ENCODE measurements around the gene CACNA1A. TPM values are rescaled to one million over a fixed set of nuclear protein-coding genes. Genes with fewer than 3 reads are reported as not detected.
A peak's percentile ranks its signal among the peaks of the same experiment; 100 is the strongest.

CACNA1A gene
- polyA plus RNA-seq, 2 of the 4 experiments (the other 2 are of a cell fraction): 0.27 to 0.71 TPM

DNA sequence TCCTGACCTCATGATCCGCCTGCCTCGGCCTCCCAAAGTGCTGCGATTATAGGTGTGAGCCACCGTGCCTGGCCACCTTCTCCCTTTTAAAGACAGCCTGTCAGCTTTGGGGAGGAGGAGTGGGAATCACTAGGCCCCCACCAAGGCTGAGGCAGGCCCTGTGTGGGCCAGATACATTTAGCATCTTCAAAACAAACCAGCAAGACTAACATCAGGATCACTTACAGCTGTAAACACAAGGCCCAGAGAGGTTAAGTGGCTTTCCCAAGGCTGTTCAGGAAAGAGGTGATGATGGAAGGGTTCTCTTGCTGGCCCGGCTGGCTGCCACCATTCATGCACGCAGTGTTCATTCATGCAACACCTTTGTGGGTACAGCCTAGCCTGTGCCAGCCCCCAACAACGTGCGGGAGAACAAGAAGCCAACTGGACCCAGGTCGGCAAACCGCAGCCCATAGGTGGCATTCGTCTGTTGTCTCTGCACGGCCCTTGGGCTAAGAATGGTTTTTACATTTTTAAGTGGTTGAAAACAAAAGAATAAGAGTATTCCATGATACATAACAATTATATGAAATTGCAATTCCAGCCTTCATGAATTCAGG, 333.0 kb downstream of the CACNA1A start:
- peak overlapping the region; percentile 100 for H3K27ac ChIP-seq
- DNase-seq (ENCODE audit: low read depth in 1 of 2, low spot score in 1 of 2): no peak
- no peaks in the 10 kb centered on the region for H3K9me3 ChIP-seq
- POLR2A ChIA-PET: interaction anchor here (1.6 kb wide), 1 partner anchor 10 kb away, joined by 3 read pairs; no protein-coding TSS in a partner anchor
- H3K4me2 ChIP-seq: peak overlapping the region; percentile 51
- ATAC-seq: no peak
- no peak overlapping the region for H3K4me3 ChIP-seq
- no peak for FAIRE-seq
- H3K4me1 ChIP-seq: peaks cover 50% of the 10 kb centered on the region
- WGBS (ENCODE audit: missing lambda C conversion rate): 81% methylated on average over 12 of the region's 12 CpGs
- TF ChIP-seq NR3C1 (IDR thresholded peaks at IDR 0.05) (no peak), RNF2 (IDR thresholded peaks at IDR 0.05; ENCODE audit: borderline replicate concordance, low read depth) (no peak), FOSB (CRISPR knock-in tag; IDR thresholded peaks at IDR 0.05) (no peak), ZNF302 (CRISPR knock-in tag; IDR thresholded peaks at IDR 0.05) (no peak), NPAS2 (CRISPR knock-in tag; IDR thresholded peaks at IDR 0.05; ENCODE audit: borderline replicate concordance) (no peak), CBX2 (IDR thresholded peaks at IDR 0.05; ENCODE audit: borderline replicate concordance, low read depth) (no peak), EHMT2 (IDR thresholded peaks at IDR 0.05; ENCODE audit: low read depth) (no peak), KDM5A (IDR thresholded peaks at IDR 0.05) (no peak), CEBPB (IDR thresholded peaks at IDR 0.05) (no peak), HEYL (CRISPR knock-in tag; IDR thresholded peaks at IDR 0.05) (no peak), KDM1A (IDR thresholded peaks at IDR 0.05; ENCODE audit: low read depth) (no peak), FOXS1 (CRISPR knock-in tag; IDR thresholded peaks at IDR 0.05) (no peak), HOXB5 (CRISPR knock-in tag; IDR thresholded peaks at IDR 0.05) (no peak), HDAC2 (IDR thresholded peaks at IDR 0.05) (no peak), ZFP36 (IDR thresholded peaks at IDR 0.05; ENCODE audit: borderline replicate concordance, partially characterized antibody) (no peak)
- TF ChIP-seq, protein P1, sequence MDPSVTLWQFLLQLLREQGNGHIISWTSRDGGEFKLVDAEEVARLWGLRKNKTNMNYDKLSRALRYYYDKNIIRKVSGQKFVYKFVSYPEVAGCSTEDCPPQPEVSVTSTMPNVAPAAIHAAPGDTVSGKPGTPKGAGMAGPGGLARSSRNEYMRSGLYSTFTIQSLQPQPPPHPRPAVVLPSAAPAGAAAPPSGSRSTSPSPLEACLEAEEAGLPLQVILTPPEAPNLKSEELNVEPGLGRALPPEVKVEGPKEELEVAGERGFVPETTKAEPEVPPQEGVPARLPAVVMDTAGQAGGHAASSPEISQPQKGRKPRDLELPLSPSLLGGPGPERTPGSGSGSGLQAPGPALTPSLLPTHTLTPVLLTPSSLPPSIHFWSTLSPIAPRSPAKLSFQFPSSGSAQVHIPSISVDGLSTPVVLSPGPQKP (IDR thresholded peaks at IDR 0.05; ENCODE audit: low read depth, low read length): no peak
- CTCF ChIA-PET: no interaction called here

DNA sequence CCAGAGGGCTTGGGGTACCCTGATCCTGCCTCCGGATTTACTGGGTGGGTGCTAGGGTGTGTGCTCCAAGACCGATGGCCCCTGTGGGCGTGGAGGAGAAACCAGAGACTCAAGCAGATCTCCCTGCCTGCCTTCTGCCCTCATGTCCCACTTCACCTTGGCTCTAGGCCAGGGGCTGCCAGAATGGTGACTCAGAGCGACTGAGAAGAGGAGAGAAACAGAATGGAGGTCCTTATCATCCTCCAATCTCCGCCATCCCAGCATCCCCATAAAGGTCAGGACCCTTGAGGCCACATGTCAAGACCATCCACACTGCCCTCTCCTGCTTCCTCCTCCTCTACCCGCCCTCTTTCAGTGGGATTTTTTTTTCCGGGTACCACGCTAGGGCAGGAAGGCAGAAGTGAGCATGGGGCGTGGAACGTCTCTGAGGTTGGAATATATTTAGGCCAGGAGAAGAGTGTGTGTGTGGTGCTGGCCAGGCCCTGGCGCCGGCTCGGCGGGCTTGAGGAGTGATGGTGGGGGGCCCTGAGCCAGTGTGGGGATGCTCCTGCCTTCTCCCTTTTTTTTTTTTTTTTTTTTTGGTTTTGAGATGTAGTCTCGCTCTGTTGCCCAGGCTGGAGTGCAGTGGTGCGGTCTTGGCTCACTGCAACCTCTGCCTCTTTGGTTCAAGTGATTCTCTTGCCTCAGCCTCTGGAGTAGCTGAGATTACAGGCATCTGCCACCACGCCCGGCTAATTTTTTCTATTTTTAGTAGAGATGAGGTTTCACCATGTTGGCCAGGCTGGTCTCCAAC, 333.7 kb downstream of the CACNA1A start:
- peak overlapping the region; percentile 51 for H3K4me2 ChIP-seq
- WGBS (ENCODE audit: missing lambda C conversion rate): 6% methylated on average over 14 of the region's 18 CpGs
- H3K4me3 ChIP-seq: no peak overlapping the region
- no peak for TF ChIP-seq POLR2A (IDR thresholded peaks at IDR 0.05; ENCODE audit: low read length)
- peak; percentile 95 for TF ChIP-seq GATA3 (IDR thresholded peaks at IDR 0.05; ENCODE audit: borderline replicate concordance)
- TF ChIP-seq CHD4 (IDR thresholded peaks at IDR 0.05; ENCODE audit: borderline replicate concordance): no peak
- 0 out of 5 replicates have a peak, but pooled peaks of 1 of the 2 experiments have one; percentile 7 for TF ChIP-seq RAD21 (conservative IDR thresholded peaks at IDR 0.05 in 1 of 2, IDR thresholded peaks at IDR 0.05 in 1 of 2)
- TF ChIP-seq JUN (IDR thresholded peaks at IDR 0.05): peak in 1 of 2 experiments; percentile 32; a peak in 1 of 5 replicates
- TF ChIP-seq FOSL2 (IDR thresholded peaks at IDR 0.05): 0 out of 2 replicates have a peak, but pooled peaks have one; percentile 29
- peak; percentile 80 for TF ChIP-seq FOSL2 (CRISPR knock-in tag; IDR thresholded peaks at IDR 0.05)
- TF ChIP-seq SMC3 (IDR thresholded peaks at IDR 0.05): 0 out of 3 replicates have a peak, but pooled peaks have one; percentile 7
- DNase-seq (ENCODE audit: low read depth in 1 of 2, low spot score in 1 of 2) (peak; percentile 60 to 91), ATAC-seq (peak; percentile 19 to 43; a peak in 4 of 6 replicates), FAIRE-seq (no peak)
- H3K27ac ChIP-seq: peak overlapping the region; percentile 100
- CTCF ChIA-PET: no interaction called here
- no peaks in the 10 kb centered on the region for H3K9me3 ChIP-seq
- H3K4me1 ChIP-seq: peaks cover 54% of the 10 kb centered on the region
- POLR2A ChIA-PET: interaction anchor here (1.6 kb wide), 1 partner anchor 10 kb away, joined by 3 read pairs; no protein-coding TSS in a partner anchor
